Keratinocyte (primary cell): ENCODE data around the gene CTIF. TPM values are rescaled to one million over a fixed set of nuclear protein-coding genes. Genes with fewer than 3 reads are reported as not detected.
A peak's percentile ranks its signal among the peaks of the same experiment; 100 is the strongest.

ENCODE experiments used
- DNase-seq: peaks from one replicate; pipeline ENCODE4 v3.0.0-alpha.2; 2011; ENCODE audit warnings: low read depth, missing footprints, low spot score
- FAIRE-seq: peaks from 2 replicates; lab custom pipeline; 2011; peaks lifted over from hg19 to GRCh38; lab: Jason Lieb, UNC
- H2AFZ ChIP-seq: 2 replicates; pipeline ENCODE4 v1.6.0; 2012; ENCODE audit warnings: low read length, control low read depth, inconsistent platforms; ENCODE audit not compliant: control insufficient read depth
- H3K27ac ChIP-seq: 2 replicates; pipeline ENCODE4 v1.5.1; 2011; ENCODE audit warnings: low read length; ENCODE audit not compliant: control insufficient read depth, insufficient read depth
- H3K27me3 ChIP-seq: 3 replicates; pipeline ENCODE4 v1.6.0; 2011; ENCODE audit warnings: low read length; ENCODE audit not compliant: control insufficient read depth, insufficient read depth; ENCODE audit errors: extremely low read depth
- H3K36me3 ChIP-seq, 2 experiments: 2 replicates in 1 of 2; 3 replicates in 1 of 2; pipeline ENCODE4 v1.5.1; 2011; ENCODE audit warnings: low read length in 2 of 2, mild to moderate bottlenecking in 1 of 2; ENCODE audit not compliant: control insufficient read depth in 2 of 2, insufficient read depth in 2 of 2; ENCODE audit errors: extremely low read depth in 1 of 2
- H3K4me1 ChIP-seq: 3 replicates; pipeline ENCODE4 v1.5.1; 2011; ENCODE audit warnings: low read length; ENCODE audit not compliant: control insufficient read depth, insufficient read depth; ENCODE audit errors: extremely low read depth
- H3K4me2 ChIP-seq: 3 replicates; pipeline ENCODE4 v1.6.0; 2011; ENCODE audit warnings: low read depth, low read length; ENCODE audit not compliant: control insufficient read depth, insufficient read depth; ENCODE audit errors: extremely low read depth
- H3K4me3 ChIP-seq, 3 experiments: fragments of 200-600 bp in 1 of 3; sonication (generic) in 1 of 3; 2 replicates in 2 of 3; 3 replicates in 1 of 3; pipeline ENCODE4 v1.5.1; 2011 to 2016; ENCODE audit warnings: low read length in 3 of 3, mild to moderate bottlenecking in 3 of 3, control low read depth in 2 of 3, inconsistent platforms in 1 of 3, low read depth in 1 of 3, mixed read lengths in 1 of 3, mixed run types in 1 of 3, moderate library complexity in 1 of 3; ENCODE audit not compliant: control insufficient read depth in 2 of 3, insufficient read depth in 2 of 3; ENCODE audit errors: extremely low read depth in 1 of 3
- H3K79me2 ChIP-seq: 2 replicates; pipeline ENCODE4 v1.6.0; 2012; ENCODE audit warnings: low read length; ENCODE audit not compliant: control insufficient read depth, insufficient read depth
- H3K9ac ChIP-seq: 3 replicates; pipeline ENCODE4 v1.6.0; 2011; ENCODE audit warnings: low read length; ENCODE audit not compliant: control insufficient read depth, insufficient read depth; ENCODE audit errors: extremely low read depth
- H3K9me1 ChIP-seq: 3 replicates; pipeline ENCODE4 v1.6.0; 2011; ENCODE audit warnings: low read length; ENCODE audit not compliant: control insufficient read depth, insufficient read depth; ENCODE audit errors: extremely low read depth
- H3K9me3 ChIP-seq: 2 replicates; pipeline ENCODE4 v1.5.1; 2012; ENCODE audit warnings: low read depth, low read length; ENCODE audit not compliant: control insufficient read depth
- H4K20me1 ChIP-seq: 3 replicates; pipeline ENCODE4 v1.6.0; 2011; ENCODE audit warnings: low read length; ENCODE audit not compliant: control insufficient read depth, insufficient read depth; ENCODE audit errors: extremely low read depth
- EZH2 ChIP-seq: IDR thresholded peaks from one replicate; pipeline ENCODE4 v1.6.1; 2012; ENCODE audit warnings: inconsistent platforms, mild to moderate bottlenecking, low read length, moderate library complexity
- dilution Hi-C: fragments of 300-500 bp; cut with MboI; formaldehyde crosslinking; loops from one replicate; pipeline ENCODE4 v1.7.0; 2020; ENCODE audit warnings: low sequenced_read_pairs; ENCODE audit not compliant: extremely low pct_ligation_motif_present
- polyA plus RNA-seq, 5 experiments: library from polyadenylated mRNA; depleted of rRNA in 3 of 5; stranded (reverse) in 3 of 5; stranded (forward) in 1 of 5; unstranded in 1 of 5; fragments of >200 nt; gene quantifications; 1 replicate in 1 of 5; 2 replicates in 3 of 5; 3 replicates in 1 of 5; pipeline versions ENCODE4 v1.2.1 to v1.2.3, GENCODE V29; 2011 to 2012; ENCODE audit warnings: missing spikeins in 2 of 5, low read depth in 1 of 5, low replicate concordance in 1 of 5
- TF ChIP-seq, protein P1 (sequence below), 3 experiments: IDR thresholded peaks in 1 of 3; conservative IDR thresholded peaks in 1 of 3; optimal IDR thresholded peaks in 1 of 3; 2 replicates in 2 of 3; 3 replicates in 1 of 3; pipeline versions ENCODE3 to v1.5.1; 2011; ENCODE audit warnings: low read length in 3 of 3, mild to moderate bottlenecking in 3 of 3, moderate library complexity in 2 of 3, control low read depth in 1 of 3, inconsistent platforms in 1 of 3; ENCODE audit not compliant: insufficient read depth in 2 of 3; ENCODE audit errors: extremely low read depth in 1 of 3

The CTIF gene
- polyA plus RNA-seq, 1 donor (not counting 4 experiments of a cell fraction or from before 2014, with no cell fraction given), result 15.0 TPM

DNA sequence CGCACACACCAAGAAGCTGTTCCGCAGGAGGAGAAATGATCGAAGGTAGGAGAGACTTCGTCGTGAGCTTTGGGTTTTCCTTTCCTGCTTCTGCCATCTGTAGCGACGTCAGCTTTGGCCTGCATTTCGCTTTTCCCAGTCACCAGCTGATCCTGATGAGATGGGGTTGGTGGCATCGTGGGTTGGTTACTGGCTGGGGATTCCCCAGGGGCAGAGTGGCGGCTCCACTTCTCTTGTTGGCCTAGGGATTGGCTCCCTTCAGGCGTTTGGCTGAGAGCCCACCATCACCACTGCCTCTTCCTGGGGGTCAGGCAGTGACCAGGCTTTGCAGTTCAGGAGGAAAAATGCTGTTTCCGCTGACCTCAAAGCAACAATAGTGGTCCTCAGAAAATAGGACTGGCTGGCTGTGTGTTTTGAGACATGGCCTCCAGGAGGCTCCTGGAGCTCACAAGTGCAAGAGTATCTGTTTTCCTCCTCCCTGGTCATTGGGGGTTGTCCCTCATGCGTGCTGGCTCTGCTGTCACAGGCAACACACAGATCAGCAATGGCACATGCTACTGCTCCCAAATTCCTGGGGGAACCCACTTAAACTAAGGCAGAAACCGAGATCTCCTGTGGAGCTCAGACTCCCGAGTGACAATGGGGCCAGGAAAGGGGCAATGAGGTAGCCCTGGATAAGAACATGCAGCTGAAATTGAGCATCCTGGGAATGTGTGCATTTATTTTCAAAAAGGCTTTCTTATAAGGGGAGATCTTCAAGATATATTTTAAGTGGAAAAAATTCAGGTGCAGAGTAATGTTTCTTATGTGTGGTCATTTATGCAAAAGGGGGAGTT lies 173.0 kb downstream of the CTIF start:
- Histone ChIP-seq H3K9ac (no peak overlapping the region), H3K4me2 (no peak overlapping the region), H3K79me2 (no peaks in the 10 kb centered on the region), H3K4me1 (no peaks in the 10 kb centered on the region), H3K36me3 (peaks cover 0 to 8% of the 10 kb centered on the region in 2 experiments), H4K20me1 (no peaks in the 10 kb centered on the region), H3K27ac (no peak overlapping the region), H2AFZ (no peak overlapping the region), H3K4me3 (no peak overlapping the region), H3K9me3 (no peaks in the 10 kb centered on the region), H3K27me3 (no peaks in the 10 kb centered on the region), H3K9me1 (no peaks in the 10 kb centered on the region)
- dilution Hi-C loops, result no loop called here
- DNase-seq (no peak), FAIRE-seq (no peak)
- no peak for TF ChIP-seq EZH2
- TF ChIP-seq, protein P1, sequence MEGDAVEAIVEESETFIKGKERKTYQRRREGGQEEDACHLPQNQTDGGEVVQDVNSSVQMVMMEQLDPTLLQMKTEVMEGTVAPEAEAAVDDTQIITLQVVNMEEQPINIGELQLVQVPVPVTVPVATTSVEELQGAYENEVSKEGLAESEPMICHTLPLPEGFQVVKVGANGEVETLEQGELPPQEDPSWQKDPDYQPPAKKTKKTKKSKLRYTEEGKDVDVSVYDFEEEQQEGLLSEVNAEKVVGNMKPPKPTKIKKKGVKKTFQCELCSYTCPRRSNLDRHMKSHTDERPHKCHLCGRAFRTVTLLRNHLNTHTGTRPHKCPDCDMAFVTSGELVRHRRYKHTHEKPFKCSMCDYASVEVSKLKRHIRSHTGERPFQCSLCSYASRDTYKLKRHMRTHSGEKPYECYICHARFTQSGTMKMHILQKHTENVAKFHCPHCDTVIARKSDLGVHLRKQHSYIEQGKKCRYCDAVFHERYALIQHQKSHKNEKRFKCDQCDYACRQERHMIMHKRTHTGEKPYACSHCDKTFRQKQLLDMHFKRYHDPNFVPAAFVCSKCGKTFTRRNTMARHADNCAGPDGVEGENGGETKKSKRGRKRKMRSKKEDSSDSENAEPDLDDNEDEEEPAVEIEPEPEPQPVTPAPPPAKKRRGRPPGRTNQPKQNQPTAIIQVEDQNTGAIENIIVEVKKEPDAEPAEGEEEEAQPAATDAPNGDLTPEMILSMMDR (optimal IDR thresholded peaks at IDR 0.05 in 1 of 3, IDR thresholded peaks at IDR 0.05 in 1 of 3, conservative IDR thresholded peaks at IDR 0.05 in 1 of 3; ENCODE audit: extremely low read depth in 1 of 3, insufficient read depth in 2 of 3, low read length in 3 of 3), result peak; percentile 30 to 62 (median 44)

DNA sequence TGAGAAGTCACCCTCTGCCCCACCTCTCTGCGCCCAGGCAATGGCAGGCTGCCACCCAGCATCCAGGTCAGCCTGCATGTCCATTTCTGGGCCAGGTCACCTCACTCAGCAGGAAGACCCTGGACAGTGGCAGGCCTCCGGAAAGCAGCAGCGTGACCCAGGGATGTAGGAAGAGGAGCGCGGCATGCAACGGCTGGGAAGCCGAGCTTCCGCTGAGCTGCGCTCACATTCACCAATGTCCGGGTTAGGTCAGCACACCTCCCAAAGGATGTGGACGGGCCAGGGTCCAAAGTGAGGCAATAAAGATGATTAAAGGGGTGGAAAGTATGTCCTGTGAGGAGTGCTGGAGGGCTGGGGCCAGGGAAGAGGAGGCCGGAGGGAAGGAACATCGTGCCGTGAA lies 174.5 kb downstream of the CTIF start:
- peaks cover 0 to 8% of the 10 kb centered on the region in 2 experiments for H3K36me3 ChIP-seq
- H4K20me1 ChIP-seq, result no peaks in the 10 kb centered on the region
- no peak overlapping the region for H3K4me2 ChIP-seq
- no peak overlapping the region for H3K4me3 ChIP-seq
- no peak for FAIRE-seq
- H3K27ac ChIP-seq, result no peak overlapping the region
- dilution Hi-C loops, result no loop called here
- H3K79me2 ChIP-seq, result no peaks in the 10 kb centered on the region
- H3K9ac ChIP-seq, result no peak overlapping the region
- H2AFZ ChIP-seq, result no peak overlapping the region
- H3K4me1 ChIP-seq, result no peaks in the 10 kb centered on the region
- H3K9me1 ChIP-seq, result no peaks in the 10 kb centered on the region
- no peaks in the 10 kb centered on the region for H3K9me3 ChIP-seq
- H3K27me3 ChIP-seq, result no peaks in the 10 kb centered on the region
- no peak for DNase-seq
- TF ChIP-seq, protein P1 (optimal IDR thresholded peaks at IDR 0.05 in 1 of 3, IDR thresholded peaks at IDR 0.05 in 1 of 3, conservative IDR thresholded peaks at IDR 0.05 in 1 of 3; ENCODE audit: extremely low read depth in 1 of 3, insufficient read depth in 2 of 3, low read length in 3 of 3), result no peak
- no peak for TF ChIP-seq EZH2
